K562 (cell line): ENCODE data around the gene AIFM1. TPM values are rescaled to one million over a fixed set of nuclear protein-coding genes. Genes with fewer than 3 reads are reported as not detected.

Experiments used
- CREM ChIP-seq: IDR thresholded peaks from 2 replicates; pipeline ENCODE4 v1.6.1; 2014; ENCODE audit warnings: antibody characterized with exemption, low read depth
- ETV1 ChIP-seq: fragments of 450-650 bp; conservative IDR thresholded peaks from 2 replicates; pipeline ENCODE4 v1.6.1; 2016; ENCODE audit warnings: missing genetic modification characterization, control low read depth, low read depth, missing compliant biosample characterization
- FOS ChIP-seq: IDR thresholded peaks from 3 replicates; pipeline ENCODE4 v1.6.1; 2011; ENCODE audit not compliant: insufficient read length; ENCODE audit errors: extremely low read depth
- HCFC1 ChIP-seq: IDR thresholded peaks from 2 replicates; pipeline ENCODE4 v1.6.1; 2012; ENCODE audit warnings: low read depth, low read length, improper control_type of control experiment
- HMGN3 ChIP-seq: IDR thresholded peaks from 2 replicates; pipeline ENCODE4 v1.6.1; 2011; ENCODE audit warnings: borderline replicate concordance, low read depth, mild to moderate bottlenecking, mixed read lengths, low read length; ENCODE audit not compliant: insufficient read length; ENCODE audit errors: extremely low read depth
- JUND ChIP-seq, 2 experiments: IDR thresholded peaks; 2 replicates in 1 of 2; 3 replicates in 1 of 2; pipeline ENCODE4 v1.6.1; 2011; ENCODE audit warnings: borderline replicate concordance in 2 of 2, low read depth in 2 of 2, low read length in 2 of 2, improper control_type of control experiment in 1 of 2, missing biosample characterization in 1 of 2, missing genetic modification characterization in 1 of 2, missing genetic modification reagents in 1 of 2
- MEIS2 ChIP-seq: fragments of 450-650 bp; IDR thresholded peaks from 2 replicates; pipeline ENCODE4 v1.6.1; 2014; ENCODE audit warnings: mild to moderate bottlenecking; ENCODE audit not compliant: partially characterized antibody
- PHF21A ChIP-seq: fragments of 450-650 bp; IDR thresholded peaks from 2 replicates; pipeline ENCODE4 v1.6.1; 2017; ENCODE audit warnings: low read depth, borderline replicate concordance
- POLR3A ChIP-seq: IDR thresholded peaks from 2 replicates; pipeline ENCODE4 v1.6.1; 2011; ENCODE audit warnings: borderline replicate concordance, mild to moderate bottlenecking, moderate library complexity; ENCODE audit not compliant: insufficient read length, insufficient read depth; ENCODE audit errors: extremely low read depth
- SIRT6 ChIP-seq: IDR thresholded peaks from one replicate; pipeline ENCODE4 v1.6.1; 2012; ENCODE audit warnings: low read depth, mild to moderate bottlenecking, control low read depth, inconsistent platforms, low read length, moderate library complexity
- SMAD3 ChIP-seq: fragments of 450-650 bp; formaldehyde crosslinking; conservative IDR thresholded peaks from 2 replicates; pipeline ENCODE4 v1.4.0; 2020; ENCODE audit warnings: mild to moderate bottlenecking
- TBL1XR1 ChIP-seq, 2 experiments: IDR thresholded peaks; 2 replicates each; pipeline ENCODE4 v1.6.1; 2012; ENCODE audit warnings: improper control_type of control experiment in 2 of 2, low read length in 2 of 2, mild to moderate bottlenecking in 1 of 2
- ZNF121 ChIP-seq: sonication (generic); formaldehyde crosslinking; conservative IDR thresholded peaks from 2 replicates; pipeline ENCODE4 v1.8.0; 2022; ENCODE audit warnings: missing genetic modification reagents
- ZNF3 ChIP-seq: fragments of 250-450 bp; sonication (Bioruptor Pico); IDR thresholded peaks from 2 replicates; pipeline ENCODE4 v1.5.0; 2021; ENCODE audit warnings: mild to moderate bottlenecking, moderate library complexity
- polyA plus RNA-seq, 8 experiments: library from polyadenylated mRNA; depleted of rRNA in 4 of 8; stranded (reverse) in 5 of 8; unstranded in 3 of 8; fragments of >200 nt; fragmentation: Nextera tagmentation in 2 of 8; fragmentation: Illumina TruSeq in 1 of 8; extraction: Ambion mirVana in 2 of 8; extraction: Trizol in 1 of 8; gene quantifications; 2 replicates each; pipeline versions ENCODE4 v1.2.1 to v1.2.3, GENCODE V29; 2011 to 2014; ENCODE audit warnings: inconsistent platforms in 1 of 8, missing spikeins in 1 of 8
- total RNA-seq, 7 experiments: library from RNA; depleted of rRNA in 6 of 7; stranded (reverse); fragments of >200 nt in 6 of 7; fragmentation: Illumina TruSeq in 2 of 7; extraction: Trizol in 2 of 7; gene quantifications; 2 replicates each; pipeline versions ENCODE4 v1.2.1 to v1.2.3, GENCODE V29; 2011 to 2021; ENCODE audit warnings: low replicate concordance in 1 of 7
- TF ChIP-seq, protein P1 (sequence below): sonication (generic); formaldehyde crosslinking; IDR thresholded peaks from 2 replicates; pipeline ENCODE4 v1.8.1; 2022; ENCODE audit warnings: missing genetic modification reagents
- TF ChIP-seq, protein P2 (sequence below): sonication (generic); formaldehyde crosslinking; IDR thresholded peaks from 2 replicates; pipeline ENCODE4 v1.9.0; 2022; ENCODE audit warnings: mild to moderate bottlenecking, missing genetic modification reagents
- TF ChIP-seq, protein P3 (sequence below): sonication (generic); formaldehyde crosslinking; IDR thresholded peaks from 2 replicates; pipeline ENCODE4 v1.8.1; 2023; ENCODE audit warnings: mild to moderate bottlenecking, missing genetic modification reagents, moderate library complexity
- TF ChIP-seq, protein P4 (sequence below): sonication (generic); formaldehyde crosslinking; IDR thresholded peaks from 2 replicates; pipeline ENCODE4 v1.8.0; 2022; ENCODE audit warnings: mild to moderate bottlenecking, missing genetic modification reagents
- TF ChIP-seq, protein P5 (sequence below): sonication (generic); formaldehyde crosslinking; IDR thresholded peaks from 2 replicates; pipeline ENCODE4 v1.8.0; 2022; ENCODE audit warnings: mild to moderate bottlenecking, missing genetic modification reagents

AIFM1 gene
- total and polyA plus RNA-seq, 9 of the 15 experiments (the other 6 are each of a cell fraction or from before 2014, with no cell fraction given), result 51.0 to 117 (median 91.2) TPM

DNA sequence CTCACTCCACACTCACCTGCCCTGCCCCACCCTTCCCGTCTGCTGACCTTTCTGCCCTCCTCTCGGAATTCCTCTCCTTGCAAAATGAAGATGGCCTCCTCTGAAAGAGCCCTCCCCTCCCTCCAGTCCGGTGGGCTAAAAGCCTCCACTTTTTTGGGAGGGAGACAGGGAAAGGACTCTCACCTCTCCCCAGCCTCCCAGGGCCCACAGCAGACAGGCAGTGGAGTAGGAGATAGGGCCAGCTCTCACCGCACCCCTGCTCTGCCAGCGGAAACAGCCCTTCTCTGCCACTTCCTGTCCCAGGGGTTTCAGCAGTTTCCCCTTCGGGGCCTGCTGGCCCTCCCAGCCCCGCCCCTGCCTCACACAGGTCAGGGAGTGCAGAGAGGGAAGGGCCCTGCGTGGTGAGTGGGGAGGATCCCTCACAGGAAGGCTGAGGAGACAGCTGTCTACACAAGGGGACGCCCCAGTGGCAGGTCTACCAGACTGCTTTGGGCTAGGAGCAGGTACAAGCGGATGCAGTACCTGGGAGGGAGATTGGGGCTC, 73.6 kb downstream of the AIFM1 start (continued):
- TF ChIP-seq MEIS2 (peak; percentile 10), SMAD3 (CRISPR knock-in tag) (no peak), ZNF3 (no peak), POLR3A (no peak), ZNF121 (CRISPR knock-in tag) (no peak), HMGN3 (no peak), SIRT6 (no peak), JUND (IDR thresholded peaks at IDR 0.05; ENCODE audit: borderline replicate concordance, low read depth, low read length) (0 out of 2 replicates have a peak, but pooled peaks have one; percentile 56), JUND (tag; IDR thresholded peaks at IDR 0.05; ENCODE audit: borderline replicate concordance, low read depth, low read length) (peak; percentile 14; the same call in 1 of the 3 replicates), PHF21A (no peak), TBL1XR1 (IDR thresholded peaks at IDR 0.05; ENCODE audit: low read length in 2 of 2) (no peak), HCFC1 (no peak), CREM (peak; percentile 53), ETV1 (peak; percentile 70; the same call in 1 of the 2 replicates), FOS (no peak)
- TF ChIP-seq, protein P1, sequence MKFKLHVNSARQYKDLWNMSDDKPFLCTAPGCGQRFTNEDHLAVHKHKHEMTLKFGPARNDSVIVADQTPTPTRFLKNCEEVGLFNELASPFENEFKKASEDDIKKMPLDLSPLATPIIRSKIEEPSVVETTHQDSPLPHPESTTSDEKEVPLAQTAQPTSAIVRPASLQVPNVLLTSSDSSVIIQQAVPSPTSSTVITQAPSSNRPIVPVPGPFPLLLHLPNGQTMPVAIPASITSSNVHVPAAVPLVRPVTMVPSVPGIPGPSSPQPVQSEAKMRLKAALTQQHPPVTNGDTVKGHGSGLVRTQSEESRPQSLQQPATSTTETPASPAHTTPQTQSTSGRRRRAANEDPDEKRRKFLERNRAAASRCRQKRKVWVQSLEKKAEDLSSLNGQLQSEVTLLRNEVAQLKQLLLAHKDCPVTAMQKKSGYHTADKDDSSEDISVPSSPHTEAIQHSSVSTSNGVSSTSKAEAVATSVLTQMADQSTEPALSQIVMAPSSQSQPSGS (CRISPR knock-in tag), result no peak
- TF ChIP-seq, protein P2, sequence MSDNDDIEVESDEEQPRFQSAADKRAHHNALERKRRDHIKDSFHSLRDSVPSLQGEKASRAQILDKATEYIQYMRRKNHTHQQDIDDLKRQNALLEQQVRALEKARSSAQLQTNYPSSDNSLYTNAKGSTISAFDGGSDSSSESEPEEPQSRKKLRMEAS (CRISPR knock-in tag), result peak; percentile 61; the same call in 1 of the 2 replicates
- TF ChIP-seq, protein P3, sequence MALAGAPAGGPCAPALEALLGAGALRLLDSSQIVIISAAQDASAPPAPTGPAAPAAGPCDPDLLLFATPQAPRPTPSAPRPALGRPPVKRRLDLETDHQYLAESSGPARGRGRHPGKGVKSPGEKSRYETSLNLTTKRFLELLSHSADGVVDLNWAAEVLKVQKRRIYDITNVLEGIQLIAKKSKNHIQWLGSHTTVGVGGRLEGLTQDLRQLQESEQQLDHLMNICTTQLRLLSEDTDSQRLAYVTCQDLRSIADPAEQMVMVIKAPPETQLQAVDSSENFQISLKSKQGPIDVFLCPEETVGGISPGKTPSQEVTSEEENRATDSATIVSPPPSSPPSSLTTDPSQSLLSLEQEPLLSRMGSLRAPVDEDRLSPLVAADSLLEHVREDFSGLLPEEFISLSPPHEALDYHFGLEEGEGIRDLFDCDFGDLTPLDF (CRISPR knock-in tag), result no peak
- TF ChIP-seq, protein P4, sequence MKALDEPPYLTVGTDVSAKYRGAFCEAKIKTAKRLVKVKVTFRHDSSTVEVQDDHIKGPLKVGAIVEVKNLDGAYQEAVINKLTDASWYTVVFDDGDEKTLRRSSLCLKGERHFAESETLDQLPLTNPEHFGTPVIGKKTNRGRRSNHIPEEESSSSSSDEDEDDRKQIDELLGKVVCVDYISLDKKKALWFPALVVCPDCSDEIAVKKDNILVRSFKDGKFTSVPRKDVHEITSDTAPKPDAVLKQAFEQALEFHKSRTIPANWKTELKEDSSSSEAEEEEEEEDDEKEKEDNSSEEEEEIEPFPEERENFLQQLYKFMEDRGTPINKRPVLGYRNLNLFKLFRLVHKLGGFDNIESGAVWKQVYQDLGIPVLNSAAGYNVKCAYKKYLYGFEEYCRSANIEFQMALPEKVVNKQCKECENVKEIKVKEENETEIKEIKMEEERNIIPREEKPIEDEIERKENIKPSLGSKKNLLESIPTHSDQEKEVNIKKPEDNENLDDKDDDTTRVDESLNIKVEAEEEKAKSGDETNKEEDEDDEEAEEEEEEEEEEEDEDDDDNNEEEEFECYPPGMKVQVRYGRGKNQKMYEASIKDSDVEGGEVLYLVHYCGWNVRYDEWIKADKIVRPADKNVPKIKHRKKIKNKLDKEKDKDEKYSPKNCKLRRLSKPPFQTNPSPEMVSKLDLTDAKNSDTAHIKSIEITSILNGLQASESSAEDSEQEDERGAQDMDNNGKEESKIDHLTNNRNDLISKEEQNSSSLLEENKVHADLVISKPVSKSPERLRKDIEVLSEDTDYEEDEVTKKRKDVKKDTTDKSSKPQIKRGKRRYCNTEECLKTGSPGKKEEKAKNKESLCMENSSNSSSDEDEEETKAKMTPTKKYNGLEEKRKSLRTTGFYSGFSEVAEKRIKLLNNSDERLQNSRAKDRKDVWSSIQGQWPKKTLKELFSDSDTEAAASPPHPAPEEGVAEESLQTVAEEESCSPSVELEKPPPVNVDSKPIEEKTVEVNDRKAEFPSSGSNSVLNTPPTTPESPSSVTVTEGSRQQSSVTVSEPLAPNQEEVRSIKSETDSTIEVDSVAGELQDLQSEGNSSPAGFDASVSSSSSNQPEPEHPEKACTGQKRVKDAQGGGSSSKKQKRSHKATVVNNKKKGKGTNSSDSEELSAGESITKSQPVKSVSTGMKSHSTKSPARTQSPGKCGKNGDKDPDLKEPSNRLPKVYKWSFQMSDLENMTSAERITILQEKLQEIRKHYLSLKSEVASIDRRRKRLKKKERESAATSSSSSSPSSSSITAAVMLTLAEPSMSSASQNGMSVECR (CRISPR knock-in tag), result 0 out of 2 replicates have a peak, but pooled peaks have one; percentile 37
- TF ChIP-seq, protein P5, sequence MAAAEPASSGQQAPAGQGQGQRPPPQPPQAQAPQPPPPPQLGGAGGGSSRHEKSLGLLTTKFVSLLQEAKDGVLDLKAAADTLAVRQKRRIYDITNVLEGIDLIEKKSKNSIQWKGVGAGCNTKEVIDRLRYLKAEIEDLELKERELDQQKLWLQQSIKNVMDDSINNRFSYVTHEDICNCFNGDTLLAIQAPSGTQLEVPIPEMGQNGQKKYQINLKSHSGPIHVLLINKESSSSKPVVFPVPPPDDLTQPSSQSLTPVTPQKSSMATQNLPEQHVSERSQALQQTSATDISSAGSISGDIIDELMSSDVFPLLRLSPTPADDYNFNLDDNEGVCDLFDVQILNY (CRISPR knock-in tag), result no peak
